Activated CD8-positive, alpha-beta memory T cell treated with anti-CD3 and anti-CD28 coated beads, Interleukin-2, amount 50 U/mL, for 1 hour (primary cell): Measurements from ENCODE around the gene ITPR1.

Source experiments
- DNase-seq: peaks from one replicate; pipeline ENCODE4 v3.0.0-alpha.2; 2020; ENCODE audit errors: extremely low read depth

The ITPR1 gene

DNA sequence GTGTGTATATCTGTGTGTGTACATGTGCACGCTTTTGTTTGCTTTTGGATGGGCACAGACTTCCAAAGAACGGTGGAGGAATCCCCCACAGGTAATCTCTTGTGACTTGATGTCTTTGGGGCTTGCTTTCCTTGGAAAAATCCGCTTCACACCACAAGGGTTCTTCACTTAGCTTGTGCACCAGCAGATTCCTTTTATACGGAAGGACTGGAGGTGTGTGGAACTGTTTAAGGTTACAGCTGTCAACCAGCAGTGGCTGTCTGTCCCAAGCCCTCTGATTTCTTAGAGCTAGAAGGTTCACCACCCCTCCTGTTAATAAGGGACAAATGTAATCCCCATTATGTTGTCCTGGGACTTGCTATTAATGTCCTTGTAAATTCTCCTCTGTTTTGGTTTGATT lies 193.5 kb downstream of the ITPR1 start:
- DNase-seq: no peak

- DNase-seq: no peak
These were observed 194.0 kb downstream of the ITPR1 start for GRCh38 chr3:4687167-4687566.

GRCh38 chr3:4687596-4687995 lies 194.4 kb downstream of the ITPR1 start:
- no peak for DNase-seq

DNA sequence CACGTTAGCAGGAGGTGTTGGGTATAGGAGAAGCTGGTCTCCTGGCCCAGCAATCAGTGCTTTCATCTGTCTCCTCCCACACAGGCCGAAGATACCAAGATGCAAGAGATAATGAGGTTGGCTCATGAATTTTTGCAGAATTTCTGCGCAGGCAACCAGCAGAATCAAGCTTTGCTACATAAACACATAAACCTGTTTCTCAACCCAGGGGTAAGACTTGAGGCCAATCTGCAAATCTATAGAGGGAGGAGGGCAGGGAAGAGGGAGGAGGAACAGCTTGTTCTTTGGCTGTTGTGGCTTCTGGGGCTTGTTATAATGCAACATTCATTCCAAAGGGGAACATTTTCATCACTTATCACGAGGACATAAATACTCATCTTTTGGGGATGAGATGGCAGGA lies 195.3 kb downstream of the ITPR1 start:
- DNase-seq: no peak

DNA sequence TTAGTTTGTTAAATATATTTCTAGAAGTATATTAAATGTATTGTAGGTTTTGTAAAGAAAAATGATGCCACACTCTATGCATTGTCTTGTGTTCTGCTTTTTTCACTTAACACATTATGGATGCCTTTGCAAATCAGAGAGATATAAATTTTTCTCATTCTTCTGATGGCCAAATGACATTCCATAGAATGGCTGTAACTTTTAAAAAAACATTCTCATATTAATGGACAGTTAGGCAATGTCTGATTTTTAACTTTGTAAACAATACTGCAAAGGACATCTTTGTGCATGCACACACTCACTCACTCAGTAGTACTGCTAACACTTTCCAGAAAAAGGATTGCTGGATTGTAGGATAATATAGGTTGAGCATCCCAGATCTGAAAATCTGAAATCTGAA lies 195.9 kb downstream of the ITPR1 start:
- no peak for DNase-seq

GRCh38 chr3:4690277-4690676 lies 197.1 kb downstream of the ITPR1 start:
- no peak for DNase-seq

GRCh38 chr3:4693620-4694019 lies 200.5 kb downstream of the ITPR1 start:
- DNase-seq: no peak

DNA sequence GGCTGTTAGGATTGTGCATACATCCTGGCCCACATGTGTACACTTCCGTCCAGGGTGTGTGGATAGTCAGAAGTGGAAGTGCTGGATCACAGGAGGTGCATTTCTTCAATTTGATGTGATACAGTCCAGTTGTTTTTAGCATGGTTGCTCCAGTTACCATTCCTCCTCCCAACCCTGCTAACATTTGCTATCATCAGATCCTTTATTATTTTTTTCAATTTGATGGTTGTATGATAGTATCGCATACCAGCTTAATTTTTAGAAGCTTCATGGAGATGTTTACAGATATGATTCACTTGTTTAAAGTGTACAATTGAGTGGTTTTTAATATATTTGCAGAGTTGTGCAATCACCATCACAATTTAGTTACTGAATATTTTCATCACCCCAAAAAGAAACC lies 202.7 kb downstream of the ITPR1 start:
- no peak for DNase-seq

DNA sequence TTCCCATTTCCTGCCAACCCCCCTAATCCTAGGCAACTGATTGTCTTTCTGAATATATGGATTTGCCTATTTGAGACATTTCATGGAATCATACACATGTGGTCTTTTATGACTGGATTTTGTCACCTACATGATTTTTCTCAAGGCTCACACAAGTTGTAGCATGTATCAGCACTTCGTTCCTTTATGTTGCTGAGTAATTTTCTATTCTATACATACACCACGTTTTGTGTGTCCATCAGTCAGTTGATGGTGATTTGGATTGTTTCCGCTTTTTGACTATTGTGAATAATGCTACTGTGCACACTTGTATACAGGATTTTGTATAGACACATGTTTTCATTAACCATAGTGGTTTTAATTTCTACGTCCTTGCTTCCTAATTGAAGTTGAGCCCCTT lies 203.1 kb downstream of the ITPR1 start:
- no peak for DNase-seq

DNA sequence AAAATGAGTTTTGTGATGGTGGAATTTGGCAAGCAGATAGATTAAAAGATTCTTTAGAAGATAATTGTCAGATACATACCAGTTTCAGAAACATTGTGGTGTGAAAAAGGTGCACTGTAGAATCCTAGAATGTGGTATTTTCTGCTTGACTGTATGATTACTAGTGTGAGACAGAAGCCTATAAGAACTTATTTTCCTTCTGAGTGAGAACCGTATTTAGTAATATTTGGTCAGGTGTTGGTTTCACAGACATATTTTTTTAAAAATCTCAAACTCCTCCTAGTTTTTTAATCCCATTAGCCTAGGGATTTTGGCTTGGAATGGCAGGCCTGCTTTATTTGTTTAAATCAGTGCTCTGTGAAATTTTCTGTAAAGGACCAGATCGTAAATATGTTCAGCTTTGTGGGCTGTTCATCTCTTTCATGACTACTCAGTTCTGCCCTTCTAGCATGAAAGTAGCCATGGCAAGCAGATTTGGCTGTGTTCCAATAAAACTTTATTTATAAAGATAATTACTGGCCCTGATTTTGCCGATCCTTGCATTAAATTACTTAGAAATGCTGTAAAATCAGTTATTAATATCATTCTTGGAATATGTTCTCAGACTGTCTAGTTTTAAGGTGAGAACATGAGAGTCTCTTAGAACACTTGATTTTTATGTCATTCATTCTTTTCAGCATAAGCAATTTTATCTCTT lies 205.1 kb downstream of the ITPR1 start:
- DNase-seq: no peak

- no peak for DNase-seq
These were observed 209.9 kb downstream of the ITPR1 start for GRCh38 chr3:4703054-4703480.

- no peak for DNase-seq
These were observed 211.4 kb downstream of the ITPR1 start for GRCh38 chr3:4704552-4704951.

- DNase-seq: no peak
These were observed 214.2 kb downstream of the ITPR1 start for GRCh38 chr3:4707324-4707723.

GRCh38 chr3:4708230-4708629 lies 215.1 kb downstream of the ITPR1 start:
- DNase-seq: no peak

GRCh38 chr3:4709341-4709740 lies 216.2 kb downstream of the ITPR1 start:
- no peak for DNase-seq

- no peak for DNase-seq
These were observed 217.0 kb downstream of the ITPR1 start for GRCh38 chr3:4710191-4710590.

GRCh38 chr3:4711680-4711992 lies 218.5 kb downstream of the ITPR1 start:
- DNase-seq: no peak

GRCh38 chr3:4712109-4712508 lies 219.0 kb downstream of the ITPR1 start:
- DNase-seq: no peak

DNA sequence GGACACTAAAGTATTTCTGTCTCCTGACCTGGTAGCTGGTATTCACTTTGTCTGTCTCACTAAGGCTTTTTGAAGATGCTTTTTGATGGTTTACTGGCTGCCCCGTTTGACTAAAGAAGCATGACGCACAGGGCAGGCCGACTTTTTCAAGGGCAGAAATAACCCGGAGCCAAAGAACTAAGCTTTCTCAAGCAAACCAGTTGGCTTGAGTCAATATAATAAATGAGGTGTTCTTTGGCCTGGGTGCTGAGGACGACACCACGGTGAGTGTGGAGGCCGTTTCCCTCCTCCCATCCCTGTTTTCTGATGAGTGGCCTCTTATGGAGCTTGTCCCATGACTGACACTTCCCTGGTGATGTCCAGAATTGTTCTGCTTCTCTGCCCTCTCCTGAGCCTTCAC lies 220.9 kb downstream of the ITPR1 start:
- DNase-seq: no peak

GRCh38 chr3:4716266-4716665 lies 223.1 kb downstream of the ITPR1 start:
- no peak for DNase-seq

DNA sequence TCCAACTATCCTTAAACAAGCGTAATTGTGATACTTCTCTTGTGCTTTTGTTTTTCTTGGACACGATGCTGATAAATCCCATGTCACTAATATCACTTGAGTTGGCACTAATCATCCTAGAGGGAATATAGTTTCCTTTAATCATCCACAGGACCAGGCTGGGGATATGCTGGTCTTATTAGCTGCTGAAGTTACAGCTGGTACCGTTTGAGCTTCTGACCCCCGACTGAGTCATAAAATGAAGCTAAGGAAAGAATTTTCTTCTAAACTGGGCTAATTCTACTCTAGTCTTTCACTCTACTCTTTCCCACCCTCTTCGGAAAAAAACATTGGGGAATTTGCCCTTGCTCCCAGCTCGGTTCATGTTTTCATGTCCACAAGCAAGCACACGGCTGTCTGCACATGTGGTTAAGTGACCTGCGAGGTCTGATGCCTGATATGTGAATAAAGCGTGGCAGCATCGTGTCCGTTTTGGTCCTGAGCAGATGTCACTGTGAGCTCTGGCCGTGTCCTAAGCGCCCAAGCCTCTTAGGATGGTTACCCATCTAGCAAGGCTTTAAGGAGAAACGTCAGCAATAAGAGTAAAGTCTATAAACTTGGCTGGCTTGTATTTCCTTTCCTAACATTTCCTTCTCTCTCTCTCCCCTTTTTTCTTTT lies 223.7 kb downstream of the ITPR1 start:
- no peak for DNase-seq

GRCh38 chr3:4717363-4717740 lies 224.2 kb downstream of the ITPR1 start:
- DNase-seq: no peak

GRCh38 chr3:4718179-4718736 lies 225.1 kb downstream of the ITPR1 start:
- DNase-seq: no peak

- no peak for DNase-seq
These were observed 225.9 kb downstream of the ITPR1 start for GRCh38 chr3:4719046-4719501.
